ENCODE data around the gene MSI2.
A peak's percentile ranks its signal among the peaks of the same experiment; 100 is the strongest.

MSI2 gene

DNA sequence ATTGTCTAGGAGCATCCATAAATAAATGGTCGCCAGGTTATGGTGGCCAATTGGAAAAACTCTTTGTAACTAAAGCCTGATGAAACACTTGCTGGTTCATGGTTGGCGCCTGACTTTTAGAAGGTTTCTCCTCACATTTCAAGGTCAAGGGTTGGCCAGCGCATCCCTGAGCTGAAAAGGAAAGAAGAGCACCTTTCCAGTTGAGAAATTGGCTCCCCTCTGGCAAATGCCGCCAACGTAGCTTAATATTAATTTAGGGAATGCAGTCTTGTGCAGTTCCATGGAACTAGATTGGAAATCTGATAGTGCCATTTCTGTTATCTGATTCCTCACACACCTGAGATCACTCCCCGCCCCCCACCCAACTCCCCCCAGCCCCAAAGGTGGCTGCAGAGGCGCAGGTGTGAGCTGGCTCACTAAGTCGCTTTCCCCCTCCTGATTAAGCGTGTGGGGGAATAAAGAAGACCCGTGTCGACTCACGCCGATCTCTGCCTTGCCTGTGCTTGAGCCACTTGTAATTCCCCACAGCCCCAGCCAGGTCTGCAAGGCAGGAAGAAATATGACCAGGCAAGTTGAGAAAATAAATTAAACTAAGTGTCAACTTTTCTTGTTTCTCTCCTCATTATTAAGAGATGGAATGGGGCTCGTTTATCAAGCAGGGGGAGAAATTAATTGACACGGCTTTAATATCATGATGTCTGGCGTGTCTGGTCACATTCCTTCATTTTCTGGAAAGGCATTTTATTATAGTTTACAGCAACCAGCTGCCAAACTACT is 331.1 kb downstream of the MSI2 start:
- no peak for DNase-seq

DNA sequence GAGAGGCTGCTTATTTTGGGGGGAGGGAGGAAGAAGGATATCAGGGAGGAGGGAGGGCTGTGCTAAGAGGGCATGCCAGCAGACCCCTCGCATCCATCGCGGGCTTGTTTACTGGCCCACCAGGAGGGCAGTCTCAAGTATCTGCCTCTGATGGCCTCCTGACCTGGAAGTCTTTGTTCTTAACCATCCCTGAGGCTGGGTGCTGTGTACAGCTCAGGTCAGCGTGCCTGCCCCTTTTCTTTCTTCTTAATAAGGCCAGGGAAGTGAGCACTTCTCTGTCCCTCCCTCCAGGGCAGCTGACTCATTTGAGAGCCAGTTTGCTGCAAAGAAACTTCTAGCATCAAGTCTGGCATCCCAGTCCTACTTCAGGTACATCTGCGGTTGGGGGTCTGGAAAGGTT is 331.8 kb downstream of the MSI2 start:
- DNase-seq: no peak

DNA sequence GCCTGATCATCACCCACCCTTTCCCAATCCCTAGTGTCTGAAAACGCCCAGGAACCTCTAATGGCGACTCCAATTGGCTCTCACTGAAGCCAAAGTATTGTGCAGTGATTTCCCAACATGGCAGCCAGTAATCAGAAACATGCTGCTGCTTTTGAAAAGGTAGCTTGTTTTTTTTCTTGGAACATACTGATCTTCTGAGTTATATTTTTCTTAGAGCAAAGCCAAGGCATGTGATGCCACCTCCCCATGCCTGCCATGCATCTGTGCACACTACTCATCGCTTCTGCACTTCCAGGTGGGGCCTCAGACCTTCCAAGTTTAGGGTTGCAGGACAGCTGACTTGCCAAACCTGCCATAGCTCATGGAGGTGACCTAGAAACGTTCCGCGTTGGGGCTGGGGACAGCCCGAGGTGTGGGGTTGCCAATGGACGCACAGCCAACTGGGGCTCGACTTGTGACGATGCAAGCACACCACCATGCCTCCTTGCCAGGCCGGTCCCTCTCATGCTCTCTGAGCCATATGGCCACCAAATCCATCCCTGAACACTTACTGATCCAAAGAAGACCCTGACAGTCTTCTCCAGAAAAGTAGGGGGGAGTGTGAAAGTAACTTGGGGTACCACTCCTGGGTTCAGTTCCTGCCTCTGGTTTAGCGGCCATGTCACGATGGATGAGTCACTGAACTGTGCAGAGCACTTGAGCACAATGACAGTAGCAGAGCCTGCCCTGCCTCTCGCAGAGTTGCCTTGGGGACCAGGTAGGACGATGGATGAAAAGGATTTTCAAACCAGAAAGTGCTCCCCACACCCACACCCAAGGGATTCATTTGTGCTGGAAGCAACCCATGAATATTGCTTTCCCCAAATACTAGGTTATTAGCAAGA is 333.1 kb downstream of the MSI2 start:
- no peak for DNase-seq

DNA sequence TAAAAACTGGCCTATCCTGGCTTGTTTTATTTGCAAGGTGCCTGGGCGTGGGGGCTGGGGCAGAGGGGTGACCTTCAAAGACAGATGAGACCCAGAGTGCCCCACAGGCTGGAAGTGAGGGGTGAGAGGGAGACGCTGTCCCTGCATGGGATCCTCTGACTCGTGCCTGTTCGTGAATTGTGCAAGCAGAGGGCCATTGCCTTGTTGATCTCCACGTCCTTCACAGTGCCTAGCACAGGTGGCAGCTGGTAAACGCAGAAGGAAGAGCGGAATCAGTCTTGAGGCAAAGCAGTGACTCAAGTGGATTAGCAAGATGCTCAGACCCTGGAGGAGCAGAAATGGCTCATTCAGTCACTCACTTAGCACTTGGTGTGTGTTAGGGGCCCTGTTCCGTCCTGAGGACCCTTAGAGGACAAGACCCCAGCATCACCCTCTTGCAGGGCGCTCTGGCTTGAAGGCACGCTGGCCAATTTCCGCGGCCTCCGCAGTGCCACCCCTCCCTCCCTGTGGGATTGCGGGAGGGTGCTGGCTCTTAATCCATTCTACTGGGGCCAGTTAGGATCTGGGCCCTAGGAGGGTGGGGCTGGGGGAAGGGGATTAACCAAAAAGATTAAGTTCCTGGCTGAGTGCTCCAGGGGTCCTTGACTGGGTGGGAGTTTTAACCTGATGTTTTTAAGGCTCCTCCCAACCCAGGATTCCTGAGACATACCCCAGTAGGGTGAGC is 337.6 kb downstream of the MSI2 start:
- no peak for DNase-seq

DNA sequence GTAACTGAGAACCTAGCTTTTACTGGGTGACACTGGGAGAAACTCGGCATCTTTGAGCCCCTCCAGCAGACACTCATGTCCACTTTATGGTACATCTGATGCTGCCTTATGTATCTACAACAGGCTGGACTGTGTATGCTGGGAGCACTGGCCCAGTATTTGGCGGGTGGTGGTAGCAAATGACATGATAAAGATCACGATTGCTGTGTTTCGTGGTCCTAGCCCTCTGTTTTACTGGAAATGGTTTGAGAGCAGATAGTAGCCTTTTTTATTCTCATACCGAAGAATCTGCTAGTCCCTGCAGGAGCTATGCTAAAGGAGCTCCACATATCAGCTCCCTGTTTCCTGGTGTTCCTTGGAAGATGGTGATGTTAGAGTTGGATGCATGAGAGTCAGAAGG is 338.4 kb downstream of the MSI2 start:
- no peak for DNase-seq

DNA sequence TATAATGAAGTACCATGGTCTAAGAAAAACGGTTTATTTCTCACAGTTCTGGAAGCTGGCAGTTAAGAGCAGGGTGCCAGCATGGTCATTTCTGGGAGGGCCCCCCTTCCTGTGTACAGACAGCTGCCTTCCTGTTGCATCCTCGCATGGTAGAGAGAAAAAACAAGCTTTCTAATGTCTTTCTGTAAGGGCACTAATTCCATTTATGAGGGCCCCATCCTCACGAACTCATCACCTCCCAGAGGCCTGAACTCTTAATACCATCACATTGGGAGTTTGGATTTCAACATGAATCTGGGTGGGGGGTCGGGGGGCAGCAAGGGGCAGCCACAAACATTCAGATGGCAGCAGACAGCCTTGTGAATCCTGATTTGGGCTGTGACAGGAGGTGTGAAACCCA is 339.1 kb downstream of the MSI2 start:
- no peak for DNase-seq

DNA sequence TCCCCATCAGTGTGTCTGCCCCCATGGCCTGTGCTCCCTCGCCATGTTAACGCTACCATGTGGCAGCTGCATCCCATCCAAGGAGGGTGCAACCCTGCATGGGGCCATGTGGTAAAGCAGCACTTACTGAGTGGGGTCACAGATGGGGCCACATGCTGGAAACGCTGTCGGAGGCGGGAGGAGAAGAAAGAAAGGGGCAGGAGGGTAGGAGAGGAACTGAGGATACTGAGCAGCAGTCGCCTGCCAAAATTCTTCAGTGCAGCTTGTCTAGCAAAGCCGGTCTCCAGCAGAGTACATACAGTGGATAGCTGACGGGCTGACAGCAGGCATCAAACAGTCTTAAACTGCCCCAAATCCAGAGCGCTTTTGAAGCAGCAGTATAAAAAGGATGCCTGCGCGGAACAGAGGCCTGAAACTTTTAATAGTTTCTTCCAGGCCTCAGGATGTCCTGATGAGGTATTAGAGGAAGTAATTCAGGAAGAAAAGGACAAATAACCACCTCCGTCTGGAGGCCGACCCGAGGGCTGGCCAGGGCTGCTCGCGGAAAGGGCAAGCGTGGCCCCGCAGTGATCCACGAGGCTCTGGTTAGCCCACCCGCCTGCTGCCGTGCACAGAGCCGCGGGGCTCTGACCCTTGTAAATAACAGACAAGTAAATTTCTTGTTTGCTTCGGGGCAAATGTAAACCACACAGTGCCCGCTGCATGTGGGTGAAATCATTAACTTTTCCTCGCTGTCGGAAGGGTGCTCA is 339.8 kb downstream of the MSI2 start:
- no peak for DNase-seq

DNA sequence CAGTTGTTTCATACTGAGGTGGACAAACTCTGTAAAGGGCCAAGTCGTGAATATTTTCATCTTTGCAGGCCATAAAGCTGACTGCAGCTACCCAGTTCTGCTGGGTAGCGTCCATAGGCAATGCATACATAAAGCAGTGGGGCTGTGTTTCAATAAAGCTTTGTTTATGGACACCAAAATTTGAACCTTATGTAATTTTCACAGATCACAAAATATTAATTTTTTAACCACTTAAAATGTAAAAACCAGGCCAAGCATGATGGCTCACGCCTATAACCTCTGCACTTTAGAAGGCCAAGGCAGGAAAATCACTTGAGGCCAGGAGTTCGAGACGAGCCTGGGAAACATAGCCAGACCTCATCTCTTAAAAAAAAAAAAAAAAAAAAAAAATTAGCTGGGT is 340.8 kb downstream of the MSI2 start:
- no peak for DNase-seq

DNA sequence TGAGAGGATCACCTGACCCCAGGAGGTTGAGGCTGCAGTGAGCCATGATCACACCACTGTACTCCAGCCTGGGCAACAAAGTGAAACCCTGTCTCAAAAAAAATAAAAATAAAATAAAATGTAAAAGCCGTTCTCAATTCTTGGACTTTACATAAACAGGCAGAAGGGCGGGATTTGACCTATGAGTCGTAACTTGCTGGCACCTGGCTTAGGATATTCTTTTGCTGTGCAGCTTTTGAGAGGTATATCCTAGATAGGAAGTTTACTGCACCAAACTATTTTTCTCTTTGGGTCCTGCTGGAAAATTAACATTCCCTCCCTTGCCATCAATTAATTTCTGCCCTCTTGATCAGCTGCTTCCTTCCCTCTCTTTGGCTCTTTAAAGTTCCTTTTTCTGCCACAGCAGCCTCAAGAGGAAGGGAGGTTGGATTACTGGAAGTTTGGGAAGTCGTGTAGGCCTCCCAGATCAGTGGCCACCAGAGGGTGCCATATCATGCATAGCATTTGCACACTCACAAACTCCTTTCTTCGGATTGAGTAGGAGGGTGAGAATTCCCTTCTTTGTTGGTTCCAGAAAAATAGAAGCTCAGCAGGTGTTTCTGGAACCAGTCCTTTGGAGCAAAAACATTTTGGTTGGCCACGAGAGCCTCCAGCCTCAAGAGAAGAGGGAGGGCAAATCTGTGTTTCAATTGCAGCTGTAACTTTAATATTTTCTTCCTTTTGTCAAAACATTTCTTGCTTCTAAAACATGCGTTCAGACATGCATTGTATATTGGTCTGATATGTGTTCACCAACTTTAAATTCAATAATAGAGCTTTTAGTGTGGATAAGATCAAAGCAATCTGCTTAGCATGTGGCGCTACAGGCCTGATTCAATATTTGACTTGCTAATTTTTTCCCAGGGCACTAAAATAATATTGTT is 341.5 kb downstream of the MSI2 start:
- peak; percentile 64 to 71 for DNase-seq

DNA sequence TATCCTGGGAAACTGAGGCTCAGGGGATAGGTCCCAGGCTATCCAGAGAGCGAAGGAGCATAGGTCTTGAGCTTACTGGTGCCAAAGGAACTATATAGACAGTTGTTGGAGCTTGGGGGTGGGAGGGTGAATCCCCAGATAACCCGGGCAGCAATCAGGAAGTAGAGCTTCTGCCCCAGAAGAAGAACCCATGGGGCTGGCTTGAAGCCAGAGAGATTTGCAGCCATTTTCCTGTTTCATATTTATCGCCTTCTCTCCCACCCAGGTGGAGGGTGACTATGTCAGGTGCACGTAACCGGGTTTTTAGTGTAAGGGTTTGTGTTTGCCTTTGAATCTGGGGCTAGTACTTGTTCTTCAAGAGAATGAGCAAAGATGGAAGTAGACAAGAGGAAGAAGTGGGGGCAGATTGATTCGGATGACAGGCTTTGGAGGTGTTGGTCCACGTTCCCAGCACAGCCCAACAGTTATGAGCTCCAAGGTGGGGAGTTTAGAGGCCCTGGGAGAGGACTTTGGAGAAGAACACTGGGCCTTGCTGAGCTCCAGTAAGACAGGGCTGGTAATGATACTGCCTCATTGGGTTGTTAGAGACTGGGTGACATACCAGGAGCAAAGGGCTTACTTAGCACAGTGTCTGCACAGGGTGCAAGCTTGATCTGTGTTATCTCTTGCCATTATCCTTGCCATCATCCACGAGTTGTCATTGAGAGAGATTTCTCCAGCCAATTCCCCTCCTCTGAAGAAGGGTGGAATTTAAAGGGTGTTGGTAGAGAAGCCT is 343.1 kb downstream of the MSI2 start:
- DNase-seq: peak; percentile 66 to 79

DNA sequence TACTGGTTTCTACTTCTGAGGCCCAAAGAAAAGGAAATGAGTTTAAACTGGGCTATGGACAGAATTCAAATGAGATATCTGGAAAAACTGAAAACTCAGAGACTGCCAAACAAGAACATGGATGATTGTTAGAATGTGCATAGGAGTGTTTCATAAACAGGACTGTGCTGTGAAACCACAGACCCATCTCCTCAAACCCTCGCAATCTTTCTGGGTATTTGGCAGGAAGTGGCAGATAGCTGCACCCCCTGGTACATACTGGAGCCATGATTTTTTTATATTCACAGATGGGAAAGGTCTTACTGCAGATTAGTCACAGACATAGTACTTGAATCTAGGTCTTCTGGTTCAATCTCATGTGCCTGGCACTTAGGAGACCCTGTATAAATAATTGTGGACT is 343.8 kb downstream of the MSI2 start:
- DNase-seq: peak; percentile 13 to 32

DNA sequence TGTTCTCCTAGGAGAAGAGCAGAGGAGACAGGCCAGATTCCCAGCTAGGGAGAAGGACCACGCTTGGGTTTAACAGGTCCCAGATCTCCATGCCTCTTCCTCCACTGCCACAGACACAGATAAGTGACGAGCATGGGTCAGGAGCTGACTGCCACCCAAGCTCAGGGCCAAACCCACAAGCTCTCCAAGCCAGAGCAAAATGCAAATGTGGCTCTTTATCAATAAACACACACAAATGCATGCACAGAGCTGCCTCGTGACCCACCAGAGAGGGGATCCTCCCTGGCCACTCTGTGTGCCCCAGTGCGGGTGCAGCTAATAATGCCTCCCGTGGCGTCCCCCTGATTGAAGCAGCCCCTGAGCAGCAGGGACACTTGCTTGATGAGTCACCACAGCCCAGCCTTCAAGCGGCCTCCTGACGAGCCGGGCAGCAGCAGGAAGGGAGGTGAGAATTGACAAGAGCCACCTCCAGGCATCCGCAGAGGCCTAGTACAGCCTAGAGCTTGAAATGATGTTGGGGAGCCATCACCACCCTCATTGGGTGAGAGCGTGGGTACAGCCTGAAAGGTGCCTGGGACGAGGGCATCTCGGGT is 344.9 kb downstream of the MSI2 start:
- DNase-seq: no peak

DNA sequence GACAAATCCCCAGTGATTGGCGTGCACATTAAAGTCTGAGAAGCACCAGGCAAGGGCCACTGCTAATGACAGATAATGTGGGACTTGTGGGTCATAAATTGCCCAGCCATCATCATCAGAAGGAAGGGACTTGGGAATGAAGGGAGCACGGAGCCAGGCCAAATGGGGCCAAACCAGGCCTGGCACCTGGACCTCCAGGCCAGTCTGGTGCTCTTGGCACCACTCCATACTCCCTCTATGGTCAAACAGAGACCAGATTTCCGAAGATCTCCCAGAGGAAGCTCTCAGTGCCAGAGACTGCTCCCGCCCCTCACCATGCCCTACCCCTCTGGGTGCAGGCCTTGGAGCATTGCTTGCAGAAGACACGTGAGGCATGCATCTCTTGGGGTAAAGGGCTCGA is 346.6 kb downstream of the MSI2 start:
- no peak for DNase-seq

DNA sequence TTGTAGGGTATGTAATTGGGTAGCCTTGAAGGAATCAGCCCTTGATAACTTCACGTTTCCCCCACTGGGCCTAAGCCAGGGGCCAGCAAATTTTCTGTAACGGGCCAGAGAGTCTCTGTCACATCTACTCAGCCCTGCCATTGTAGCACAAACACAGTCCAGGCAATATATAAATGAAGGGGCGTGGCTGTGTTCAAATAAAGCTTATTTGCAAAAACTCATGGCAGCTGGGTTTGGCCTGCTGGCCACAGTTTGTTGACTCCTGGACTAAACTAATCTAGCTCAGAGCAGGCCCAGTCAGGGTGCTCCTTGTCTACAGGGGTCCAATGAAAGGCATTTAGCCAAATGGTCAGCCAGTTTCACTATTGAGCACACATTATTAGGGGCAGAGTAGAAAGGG is 347.2 kb downstream of the MSI2 start:
- DNase-seq: no peak

DNA sequence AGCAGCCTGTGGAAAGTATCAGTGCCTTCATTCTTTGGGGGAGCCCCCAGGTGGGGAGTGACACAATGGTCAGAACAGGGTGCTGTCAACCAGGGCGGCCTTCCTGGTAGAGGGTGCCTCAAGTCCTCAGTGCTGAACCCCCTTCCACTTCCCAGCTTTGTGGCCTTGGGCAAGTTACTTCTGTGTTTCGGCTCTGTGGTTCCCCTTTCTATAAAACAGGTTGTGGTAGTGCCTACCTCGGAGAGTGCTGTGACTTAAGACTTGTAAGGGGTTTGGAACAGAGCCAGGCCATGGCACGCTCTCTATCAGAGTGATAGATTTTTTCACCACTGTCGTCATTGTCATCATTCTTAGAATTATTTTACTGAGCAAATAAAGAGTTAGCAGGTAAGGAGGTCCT is 347.7 kb downstream of the MSI2 start:
- DNase-seq: peak; percentile 86

DNA sequence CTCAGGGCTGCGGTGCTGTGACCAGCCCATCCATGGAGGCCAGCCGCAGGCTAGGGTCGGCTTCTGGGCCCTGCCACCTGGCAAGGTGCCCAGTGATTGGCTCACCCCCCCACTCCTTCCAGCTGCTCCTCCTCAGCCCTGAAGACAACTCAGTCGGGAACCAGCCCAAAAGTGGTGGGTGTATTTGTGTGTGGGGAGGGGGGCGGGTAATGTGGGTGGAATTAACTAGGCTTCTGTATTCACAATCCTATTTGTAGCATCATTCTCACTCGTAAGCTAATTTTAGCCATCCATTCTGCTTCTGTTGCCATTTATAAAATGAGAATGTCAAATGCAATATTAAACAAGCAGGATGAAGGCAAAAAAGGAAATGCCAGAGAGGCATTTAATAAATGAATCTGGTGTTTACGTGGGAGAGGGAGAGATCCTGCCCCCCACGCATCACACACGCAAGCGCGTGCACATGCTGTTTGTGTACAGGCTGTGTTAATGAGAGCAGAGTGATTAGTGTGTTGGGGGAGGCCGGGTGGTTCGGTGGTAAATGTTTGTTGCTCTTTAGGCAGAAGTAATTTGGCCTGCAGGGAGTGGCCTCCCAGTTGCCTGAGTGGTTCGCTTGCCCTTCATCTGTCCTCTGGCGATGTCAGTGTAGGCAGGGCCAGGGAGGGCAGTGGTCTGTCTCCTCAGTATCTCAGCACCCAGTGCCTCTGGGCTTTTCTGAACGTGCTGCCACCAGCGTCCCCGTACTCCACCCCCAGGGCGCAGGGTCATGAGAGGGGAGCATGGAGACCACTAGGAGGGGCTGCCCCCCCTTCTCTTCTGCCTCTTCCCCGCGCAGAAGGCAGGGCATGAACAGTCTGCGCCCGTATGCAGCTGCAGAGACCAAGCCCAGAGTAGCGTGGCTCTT is 348.7 kb downstream of the MSI2 start:
- peak in 1 of 2 donors; percentile 40 for DNase-seq

DNA sequence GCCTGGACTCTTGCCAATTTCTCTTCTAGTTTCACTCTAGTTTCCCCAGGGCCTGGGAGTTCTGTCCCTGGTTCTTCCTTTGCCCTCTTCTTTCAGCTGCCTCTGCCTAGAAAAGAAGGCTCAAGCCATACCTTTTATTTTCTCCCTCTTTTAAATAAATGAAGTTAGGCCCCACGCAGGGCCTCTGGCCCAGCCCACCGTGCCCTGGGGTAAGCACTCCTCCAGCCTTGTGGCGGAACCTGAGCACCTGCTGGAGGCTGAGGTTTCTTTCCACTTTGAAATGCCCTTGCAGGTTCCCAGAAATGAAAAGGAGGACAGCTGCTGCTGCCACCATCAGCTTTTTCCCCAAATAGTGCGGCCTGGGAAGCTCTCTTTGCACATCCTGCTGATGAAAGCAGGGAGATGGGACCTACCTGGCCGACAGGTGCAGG is 349.4 kb downstream of the MSI2 start:
- DNase-seq: peak; percentile 52 to 63

DNA sequence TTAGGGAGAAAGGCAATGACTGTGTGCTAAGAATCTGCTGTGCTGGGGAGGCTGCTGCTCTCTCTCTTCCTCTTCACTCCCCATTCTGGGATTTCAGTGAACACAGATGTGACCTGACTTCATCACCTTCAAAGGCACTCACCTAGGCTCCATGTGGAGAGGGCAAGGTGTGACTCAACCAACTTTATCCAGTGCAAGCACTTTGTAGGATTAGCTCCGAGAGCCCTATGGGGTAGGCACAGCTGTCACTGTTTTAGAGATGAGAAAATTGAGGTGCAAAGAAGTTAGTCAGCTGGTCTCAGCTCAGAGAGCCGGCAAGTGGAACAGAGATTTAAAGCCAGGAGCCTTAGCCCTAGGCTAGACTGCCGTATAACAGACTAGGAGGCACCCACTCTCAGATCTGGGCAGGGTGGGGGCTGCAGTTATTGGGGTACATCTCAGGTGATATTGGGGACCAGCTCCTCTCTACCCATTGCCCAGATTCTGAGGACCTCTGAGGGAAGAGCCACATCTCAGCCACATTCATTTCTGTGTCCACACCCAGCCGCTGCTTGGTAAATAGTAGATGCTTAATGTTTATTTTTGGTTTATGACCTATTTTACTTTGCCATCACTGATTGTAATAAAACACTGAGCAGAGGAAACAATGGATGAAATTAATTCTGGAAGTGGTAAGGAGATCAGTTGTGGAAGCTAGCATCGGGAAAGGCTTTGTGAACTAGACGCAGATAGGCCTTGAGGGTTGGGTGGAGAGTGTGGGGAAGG is 350.0 kb downstream of the MSI2 start:
- no peak for DNase-seq

All from inflammatory macrophage (primary cell).